GM10847 (cell line): ENCODE data around the gene SMIM20.

Experiments used
- POLR2A ChIP-seq: IDR thresholded peaks from 2 replicates; pipeline ENCODE4 v1.6.1; 2011; ENCODE audit not compliant: insufficient read length; ENCODE audit errors: extremely low read depth

Gene SMIM20

DNA sequence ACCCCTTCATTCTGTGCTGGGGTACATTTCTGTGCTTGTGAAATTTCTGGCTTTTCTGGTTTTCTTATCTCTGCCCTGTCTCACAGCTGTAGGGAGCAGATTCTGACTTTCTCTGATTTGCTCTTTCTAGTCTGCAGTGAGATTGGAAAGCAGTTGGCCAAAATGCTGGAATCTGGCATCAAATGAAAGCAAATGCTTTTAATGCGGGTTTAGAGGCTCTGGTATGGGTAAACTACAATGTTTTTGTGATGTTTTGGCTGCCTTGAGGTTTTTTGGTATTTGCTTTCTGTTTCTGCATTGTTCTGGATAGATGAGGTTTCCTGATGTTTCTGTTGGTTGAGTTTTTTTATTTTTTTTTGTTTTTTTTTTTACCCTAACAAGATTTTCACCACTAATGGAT lies 23.8 kb downstream of the SMIM20 start:
- TF ChIP-seq POLR2A, result no peak

- no peak for TF ChIP-seq POLR2A
These were observed 24.3 kb downstream of the SMIM20 start for GRCh38 chr4:25938366-25938765.

- no peak for TF ChIP-seq POLR2A
These were observed 24.8 kb downstream of the SMIM20 start for GRCh38 chr4:25938787-25939186.

DNA sequence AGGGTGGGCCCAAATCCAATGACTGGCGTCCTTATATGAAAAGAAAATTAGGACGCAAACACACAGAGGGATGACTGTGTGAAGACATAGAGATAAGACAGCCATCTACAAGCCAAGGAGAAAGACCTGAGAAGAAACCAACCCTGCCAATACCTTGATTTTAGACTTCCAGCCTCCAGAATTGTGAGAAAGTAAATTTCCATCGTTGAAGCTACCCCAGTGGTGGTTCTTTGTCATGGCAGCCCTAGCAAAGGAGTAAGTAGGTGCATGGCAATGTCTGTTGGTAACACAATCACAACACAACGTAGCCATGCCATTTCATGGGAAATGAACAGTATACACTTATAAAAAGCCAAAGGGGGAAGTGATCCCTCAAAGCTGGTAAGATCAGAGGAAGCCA lies 25.3 kb downstream of the SMIM20 start:
- no peak for TF ChIP-seq POLR2A

DNA sequence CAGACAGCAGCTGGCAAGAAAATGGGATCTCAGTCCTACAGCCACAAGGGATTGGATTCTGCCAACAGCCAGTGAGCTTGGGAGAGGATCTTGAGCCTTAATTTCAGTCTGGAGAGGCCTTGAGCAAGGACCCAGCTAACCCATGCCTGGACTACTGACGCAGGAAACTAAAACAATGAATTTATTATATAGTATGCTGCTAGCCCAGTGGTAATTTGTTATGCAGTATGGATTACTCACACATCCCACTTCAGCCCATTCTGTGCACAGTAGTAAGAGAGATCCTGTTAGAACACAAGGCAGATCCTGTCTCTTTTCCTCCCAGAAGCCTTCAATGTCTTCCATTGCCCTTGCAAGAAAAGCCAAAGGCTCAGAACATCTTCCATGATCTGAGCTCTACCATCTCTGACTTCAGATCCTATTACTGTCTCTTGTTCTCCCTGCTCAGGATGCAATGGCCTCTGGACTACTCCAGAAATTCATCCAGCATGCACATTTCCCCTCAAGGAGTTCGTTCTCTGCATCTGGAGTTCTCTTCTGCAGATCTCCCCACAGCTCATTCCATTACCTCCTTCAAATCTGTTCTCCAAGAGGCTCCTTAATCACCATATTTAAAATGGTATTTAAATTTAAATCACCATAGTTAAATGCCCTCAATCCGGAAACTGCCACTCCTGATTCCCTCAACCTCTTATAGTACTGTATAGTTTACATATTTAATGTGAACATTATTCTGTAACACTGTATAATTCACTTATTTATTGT lies 27.6 kb downstream of the SMIM20 start:
- TF ChIP-seq POLR2A, result no peak

DNA sequence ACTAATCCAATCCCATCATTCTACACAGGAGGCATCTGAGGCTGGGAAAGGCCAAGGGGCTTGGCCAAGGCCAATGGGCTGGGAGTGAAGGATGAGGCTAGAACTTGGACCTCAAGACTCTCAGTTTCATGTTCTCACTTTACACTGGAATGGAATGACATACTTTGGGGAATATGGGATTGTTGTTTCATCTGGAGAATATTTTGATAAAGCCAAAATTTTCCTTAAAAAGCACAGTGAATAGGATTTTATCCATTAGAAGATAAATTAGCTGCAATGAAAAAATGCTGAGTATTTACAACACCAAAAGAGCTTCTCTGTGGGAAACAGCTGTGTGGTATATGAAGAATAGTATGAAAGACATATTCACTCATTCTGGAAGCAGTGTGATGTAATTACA lies 29.3 kb downstream of the SMIM20 start:
- no peak for TF ChIP-seq POLR2A

GRCh38 chr4:25943805-25944204 lies 29.8 kb downstream of the SMIM20 start:
- TF ChIP-seq POLR2A, result no peak

DNA sequence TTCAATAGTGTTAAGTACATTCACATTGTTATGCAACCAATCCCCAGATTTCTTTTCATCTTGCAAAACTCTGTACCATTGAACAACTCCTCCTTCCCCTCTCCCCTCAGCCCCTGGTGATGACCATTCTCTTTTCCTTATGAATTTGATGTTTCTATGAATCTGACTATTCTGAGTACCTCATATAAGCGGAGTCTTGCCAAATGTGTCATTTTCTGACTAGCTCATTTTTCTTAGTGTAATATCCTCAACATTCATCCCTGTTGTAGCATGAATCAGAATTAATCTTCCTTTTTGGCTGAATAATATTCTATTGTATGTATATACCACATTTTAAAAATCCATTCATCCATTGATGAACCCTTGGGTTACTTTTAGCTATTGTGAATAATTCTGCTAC lies 34.0 kb downstream of the SMIM20 start:
- TF ChIP-seq POLR2A, result no peak

- no peak for TF ChIP-seq POLR2A
These were observed 35.2 kb downstream of the SMIM20 start for GRCh38 chr4:25949173-25949748.

GRCh38 chr4:25949994-25950393 lies 36.0 kb downstream of the SMIM20 start:
- no peak for TF ChIP-seq POLR2A

GRCh38 chr4:25950461-25951389 lies 36.7 kb downstream of the SMIM20 start:
- no peak for TF ChIP-seq POLR2A

DNA sequence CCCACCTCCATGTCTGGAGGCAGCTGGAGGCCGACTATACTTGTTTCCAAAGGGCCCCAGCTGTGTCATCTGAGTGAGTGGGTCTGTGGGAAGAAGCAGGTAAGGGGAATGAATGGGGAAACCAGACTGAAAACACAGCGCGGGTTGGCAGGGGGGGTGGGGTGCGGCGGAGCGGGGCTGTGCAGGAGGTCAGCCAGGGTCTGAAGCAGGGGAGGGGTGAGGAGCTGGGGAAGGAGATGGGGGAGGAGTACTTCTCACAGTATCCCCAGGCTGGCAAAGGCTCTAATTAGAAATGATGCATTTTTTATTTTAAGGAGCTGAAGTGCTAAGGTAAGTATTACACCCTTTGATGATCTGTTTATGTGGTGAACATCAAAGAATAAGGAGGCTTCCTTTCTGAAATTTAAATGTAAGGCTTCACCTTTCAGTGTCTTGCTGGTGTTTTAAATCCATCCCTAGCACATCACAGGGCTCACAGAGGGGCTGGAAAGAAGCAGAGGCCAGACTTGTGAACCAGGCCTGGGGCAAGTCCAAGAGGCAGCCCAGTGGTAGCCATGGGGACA lies 37.5 kb downstream of the SMIM20 start:
- TF ChIP-seq POLR2A, result no peak

- no peak for TF ChIP-seq POLR2A
These were observed 39.7 kb downstream of the SMIM20 start for GRCh38 chr4:25953740-25954139.

DNA sequence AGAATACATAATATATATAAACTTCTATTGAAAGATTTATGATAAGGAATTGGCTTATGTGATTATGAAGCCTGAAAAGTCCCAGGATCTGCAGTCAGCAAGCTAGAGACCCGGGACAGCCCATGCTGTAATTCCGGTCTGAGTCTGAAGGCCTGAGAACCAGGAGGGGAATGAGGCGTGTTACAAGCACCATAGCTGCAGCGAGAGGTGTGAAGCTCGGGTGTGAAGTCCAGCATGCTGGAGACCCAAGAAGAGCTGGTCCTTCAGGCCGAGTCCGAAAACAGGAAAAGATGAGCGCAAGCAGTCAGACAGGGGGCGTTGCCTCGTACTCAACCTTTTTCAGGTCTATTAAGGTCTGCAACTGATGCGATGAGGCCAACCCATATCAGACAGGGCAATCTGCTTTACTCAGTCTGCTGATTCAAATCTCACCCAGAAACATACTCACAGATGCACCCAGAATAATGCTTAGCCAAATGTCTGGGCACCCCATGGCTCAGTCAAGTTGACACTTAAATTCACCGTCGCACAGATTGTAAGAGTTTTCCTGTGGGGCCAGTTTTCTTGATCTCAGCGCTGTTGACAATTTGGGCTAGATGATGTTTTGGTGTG lies 40.4 kb downstream of the SMIM20 start:
- TF ChIP-seq POLR2A, result no peak

DNA sequence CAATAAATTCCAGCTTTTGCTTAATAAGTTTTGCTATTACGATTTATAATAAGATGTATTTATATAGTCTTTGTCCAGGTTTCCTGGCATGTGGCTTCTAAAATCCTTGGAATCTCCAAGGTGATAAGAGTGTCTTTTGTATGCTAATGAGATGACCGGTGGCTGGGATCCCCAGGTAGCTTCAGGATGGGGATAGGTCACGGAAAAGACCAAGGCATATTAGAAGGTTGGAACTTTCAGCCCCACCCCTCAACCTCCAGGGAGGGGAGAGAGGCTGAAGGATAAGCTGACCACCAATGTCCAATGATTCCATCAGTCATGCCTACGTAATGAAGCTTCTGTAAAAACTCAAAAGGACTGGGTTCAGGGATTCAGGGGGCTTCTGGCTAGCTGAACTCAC lies 41.7 kb downstream of the SMIM20 start:
- TF ChIP-seq POLR2A, result no peak
